ENCODE measurements around the gene ING3. TPM values are rescaled to one million over a fixed set of nuclear protein-coding genes. Genes with fewer than 3 reads are reported as not detected.

Gene ING3
- polyA plus RNA-seq, 1 of the 3 experiments (the other 2 are of a cell fraction), result 8.3 TPM

DNA sequence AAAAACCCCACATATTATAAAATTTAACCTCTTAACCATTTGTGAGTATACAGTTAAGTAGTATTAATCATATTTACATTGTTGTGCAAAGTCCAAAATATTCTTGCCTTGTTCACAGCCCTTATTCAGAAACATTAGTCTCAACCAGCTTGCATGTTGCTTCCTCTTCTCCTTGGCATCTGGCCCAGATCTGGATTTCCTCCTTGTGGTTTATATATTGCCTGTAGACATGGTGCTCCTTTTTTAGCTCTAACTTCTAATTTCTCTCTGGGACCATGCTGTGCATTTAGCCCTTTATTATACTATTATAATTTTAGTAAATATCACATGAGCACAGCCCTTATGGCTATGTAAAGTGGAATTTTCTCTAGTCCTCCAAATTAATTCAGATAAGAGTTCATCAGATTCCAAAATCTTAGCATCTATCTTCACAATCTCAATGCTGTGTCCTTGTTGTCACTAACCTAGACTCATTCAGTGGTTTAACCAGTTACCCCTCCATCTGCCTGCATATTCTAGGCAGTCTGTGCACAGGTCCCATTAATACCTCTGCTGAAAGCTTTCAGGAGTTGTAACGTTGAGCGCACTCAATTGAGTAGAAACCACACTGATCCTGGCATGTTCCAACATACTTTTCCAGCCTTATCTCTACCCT, 45.9 kb downstream of the ING3 start:
- H3K4me3 ChIP-seq (ENCODE audit: low read depth in 2 of 2, low read length in 1 of 2), result no peak overlapping the region
- peaks cover 25% of the 10 kb centered on the region for H3F3A ChIP-seq (replicated peaks; ENCODE audit: insufficient read depth)
- DNase-seq, result no peak
- no peaks in the 10 kb centered on the region for H3K27me3 ChIP-seq (ENCODE audit: insufficient read depth)
- H3K9ac ChIP-seq, result no peak overlapping the region
- peaks cover 21 to 45% of the 10 kb centered on the region in 2 experiments; a peak in 3 of 4 replicates for H3K4me1 ChIP-seq (ENCODE audit: control insufficient read depth in 1 of 2, insufficient read depth in 2 of 2, low read depth in 1 of 2, low read length in 1 of 2)
- peak overlapping the region; percentile 19 to 26; a peak in 2 of 4 replicates for H3K27ac ChIP-seq (ENCODE audit: low read depth in 2 of 2, low read length in 1 of 2)
- H4K20me1 ChIP-seq (ENCODE audit: insufficient read depth), result no peaks in the 10 kb centered on the region
- H3K36me3 ChIP-seq (replicated peaks in 1 of 2; ENCODE audit: control insufficient read depth in 1 of 2, insufficient read depth in 2 of 2, low read length in 1 of 2), result no peaks in the 10 kb centered on the region
- ChIA-PET CTCF (interaction anchor here (0.9 to 8.0 kb wide), 4 partner anchors 8 to 84 kb away, joined by 3 to 73 read pairs (median 6); partner anchors contain the start of gene CPED1), POLR2A (interaction anchor here (1.1 kb wide), 1 partner anchor 13 kb away, joined by 3 read pairs; no protein-coding TSS in a partner anchor)
- no peak overlapping the region for H2AFZ ChIP-seq (ENCODE audit: low read depth)
- TF ChIP-seq, protein P1, sequence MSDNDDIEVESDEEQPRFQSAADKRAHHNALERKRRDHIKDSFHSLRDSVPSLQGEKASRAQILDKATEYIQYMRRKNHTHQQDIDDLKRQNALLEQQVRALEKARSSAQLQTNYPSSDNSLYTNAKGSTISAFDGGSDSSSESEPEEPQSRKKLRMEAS (IDR thresholded peaks at IDR 0.05; ENCODE audit: low read depth), result peak; percentile 27; the same call in 1 of the 2 replicates
- TF ChIP-seq TEAD4 (IDR thresholded peaks at IDR 0.05; ENCODE audit: borderline replicate concordance, insufficient read depth) (no peak), JUND (IDR thresholded peaks at IDR 0.05) (peak; percentile 26; the same call in 1 of the 2 replicates), ELF1 (IDR thresholded peaks at IDR 0.05) (peak; percentile 22; the same call in 1 of the 2 replicates), NFIC (IDR thresholded peaks at IDR 0.05; ENCODE audit: borderline replicate concordance) (peak; percentile 95), RFX5 (IDR thresholded peaks at IDR 0.05; ENCODE audit: low read length) (no peak), POLR2AphosphoS5 (IDR thresholded peaks at IDR 0.05; ENCODE audit: low read depth, low read length) (peak; percentile 24; the same call in 1 of the 2 replicates), MXI1 (IDR thresholded peaks at IDR 0.05; ENCODE audit: low read depth, low read length) (no peak), RCOR1 (IDR thresholded peaks at IDR 0.05; ENCODE audit: low read length) (no peak), RAD21 (IDR thresholded peaks at IDR 0.05; ENCODE audit: low read length) (no peak), FOSL2 (IDR thresholded peaks at IDR 0.05; ENCODE audit: borderline replicate concordance, low read depth) (no peak; the same call in 1 of the 2 replicates), EP300 (IDR thresholded peaks at IDR 0.05; ENCODE audit: borderline replicate concordance in 1 of 2, low read depth in 1 of 2, low read length in 1 of 2) (no peak; a peak in 1 of 4 replicates), TCF12 (IDR thresholded peaks at IDR 0.05) (peak; percentile 82)
- TF ChIP-seq, protein P2, sequence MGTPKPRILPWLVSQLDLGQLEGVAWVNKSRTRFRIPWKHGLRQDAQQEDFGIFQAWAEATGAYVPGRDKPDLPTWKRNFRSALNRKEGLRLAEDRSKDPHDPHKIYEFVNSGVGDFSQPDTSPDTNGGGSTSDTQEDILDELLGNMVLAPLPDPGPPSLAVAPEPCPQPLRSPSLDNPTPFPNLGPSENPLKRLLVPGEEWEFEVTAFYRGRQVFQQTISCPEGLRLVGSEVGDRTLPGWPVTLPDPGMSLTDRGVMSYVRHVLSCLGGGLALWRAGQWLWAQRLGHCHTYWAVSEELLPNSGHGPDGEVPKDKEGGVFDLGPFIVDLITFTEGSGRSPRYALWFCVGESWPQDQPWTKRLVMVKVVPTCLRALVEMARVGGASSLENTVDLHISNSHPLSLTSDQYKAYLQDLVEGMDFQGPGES (IDR thresholded peaks at IDR 0.05; ENCODE audit: low read depth, low read length), result no peak
- TF ChIP-seq, protein P3, sequence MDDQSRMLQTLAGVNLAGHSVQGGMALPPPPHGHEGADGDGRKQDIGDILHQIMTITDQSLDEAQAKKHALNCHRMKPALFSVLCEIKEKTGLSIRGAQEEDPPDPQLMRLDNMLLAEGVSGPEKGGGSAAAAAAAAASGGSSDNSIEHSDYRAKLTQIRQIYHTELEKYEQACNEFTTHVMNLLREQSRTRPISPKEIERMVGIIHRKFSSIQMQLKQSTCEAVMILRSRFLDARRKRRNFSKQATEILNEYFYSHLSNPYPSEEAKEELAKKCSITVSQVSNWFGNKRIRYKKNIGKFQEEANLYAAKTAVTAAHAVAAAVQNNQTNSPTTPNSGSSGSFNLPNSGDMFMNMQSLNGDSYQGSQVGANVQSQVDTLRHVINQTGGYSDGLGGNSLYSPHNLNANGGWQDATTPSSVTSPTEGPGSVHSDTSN (IDR thresholded peaks at IDR 0.05), result peak; percentile 64
- peaks cover 9% of the 10 kb centered on the region; the same call in 1 of the 2 replicates for H3K79me2 ChIP-seq (ENCODE audit: insufficient read depth)
- no peak overlapping the region for H3K4me2 ChIP-seq
- no peaks in the 10 kb centered on the region for H3K9me3 ChIP-seq
- WGBS (ENCODE audit: low lambda C conversion rate), result 98% methylated on average over 2 of the region's 2 CpGs
- no peaks in the 10 kb centered on the region for H3K9me2 ChIP-seq

DNA sequence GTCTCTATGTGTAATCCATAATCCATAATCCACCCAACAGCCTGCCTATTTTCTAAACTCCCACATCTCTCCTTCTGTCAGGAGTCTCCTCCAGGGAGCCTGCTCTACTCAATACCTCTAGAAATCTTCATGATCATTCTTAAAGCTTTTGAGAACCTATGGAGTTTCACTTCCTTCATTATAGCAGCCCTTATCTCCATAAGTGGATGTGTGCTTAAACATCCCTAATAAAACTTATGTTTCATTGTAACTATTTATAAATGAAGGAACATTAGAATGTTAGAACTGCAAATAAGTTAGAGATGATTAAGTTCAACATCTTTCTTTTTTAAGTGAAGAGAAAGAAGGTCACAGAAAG, 46.4 kb downstream of the ING3 start:
- Histone ChIP-seq H3K4me3 (ENCODE audit: low read depth in 2 of 2, low read length in 1 of 2) (no peak overlapping the region), H3K9ac (no peak overlapping the region), H4K20me1 (ENCODE audit: insufficient read depth) (no peaks in the 10 kb centered on the region), H3K27me3 (ENCODE audit: insufficient read depth) (no peaks in the 10 kb centered on the region), H3K9me3 (no peaks in the 10 kb centered on the region), H3K9me2 (no peaks in the 10 kb centered on the region), H3F3A (replicated peaks; ENCODE audit: insufficient read depth) (peaks cover 25% of the 10 kb centered on the region), H3K4me2 (no peak overlapping the region), H3K27ac (ENCODE audit: low read depth in 2 of 2, low read length in 1 of 2) (peak overlapping the region; percentile 4 to 26; a peak in 2 of 4 replicates), H3K4me1 (ENCODE audit: control insufficient read depth in 1 of 2, insufficient read depth in 2 of 2, low read depth in 1 of 2, low read length in 1 of 2) (peaks cover 16 to 42% of the 10 kb centered on the region in 2 experiments; a peak in 3 of 4 replicates), H3K79me2 (ENCODE audit: insufficient read depth) (peaks cover 9% of the 10 kb centered on the region; the same call in 1 of the 2 replicates), H2AFZ (ENCODE audit: low read depth) (no peak overlapping the region), H3K36me3 (replicated peaks in 1 of 2; ENCODE audit: control insufficient read depth in 1 of 2, insufficient read depth in 2 of 2, low read length in 1 of 2) (no peaks in the 10 kb centered on the region)
- POLR2A ChIA-PET, result interaction anchor here (1.1 kb wide), 1 partner anchor 13 kb away, joined by 3 read pairs; no protein-coding TSS in a partner anchor
- CTCF ChIA-PET, result interaction anchor here (1.1 to 8.0 kb wide), 3 partner anchors 8 to 84 kb away, joined by 5 to 73 read pairs (median 8); partner anchors contain the start of gene CPED1
- no peak for DNase-seq
- TF ChIP-seq, protein P2 (IDR thresholded peaks at IDR 0.05; ENCODE audit: low read depth, low read length), result no peak
- TF ChIP-seq, protein P4, sequence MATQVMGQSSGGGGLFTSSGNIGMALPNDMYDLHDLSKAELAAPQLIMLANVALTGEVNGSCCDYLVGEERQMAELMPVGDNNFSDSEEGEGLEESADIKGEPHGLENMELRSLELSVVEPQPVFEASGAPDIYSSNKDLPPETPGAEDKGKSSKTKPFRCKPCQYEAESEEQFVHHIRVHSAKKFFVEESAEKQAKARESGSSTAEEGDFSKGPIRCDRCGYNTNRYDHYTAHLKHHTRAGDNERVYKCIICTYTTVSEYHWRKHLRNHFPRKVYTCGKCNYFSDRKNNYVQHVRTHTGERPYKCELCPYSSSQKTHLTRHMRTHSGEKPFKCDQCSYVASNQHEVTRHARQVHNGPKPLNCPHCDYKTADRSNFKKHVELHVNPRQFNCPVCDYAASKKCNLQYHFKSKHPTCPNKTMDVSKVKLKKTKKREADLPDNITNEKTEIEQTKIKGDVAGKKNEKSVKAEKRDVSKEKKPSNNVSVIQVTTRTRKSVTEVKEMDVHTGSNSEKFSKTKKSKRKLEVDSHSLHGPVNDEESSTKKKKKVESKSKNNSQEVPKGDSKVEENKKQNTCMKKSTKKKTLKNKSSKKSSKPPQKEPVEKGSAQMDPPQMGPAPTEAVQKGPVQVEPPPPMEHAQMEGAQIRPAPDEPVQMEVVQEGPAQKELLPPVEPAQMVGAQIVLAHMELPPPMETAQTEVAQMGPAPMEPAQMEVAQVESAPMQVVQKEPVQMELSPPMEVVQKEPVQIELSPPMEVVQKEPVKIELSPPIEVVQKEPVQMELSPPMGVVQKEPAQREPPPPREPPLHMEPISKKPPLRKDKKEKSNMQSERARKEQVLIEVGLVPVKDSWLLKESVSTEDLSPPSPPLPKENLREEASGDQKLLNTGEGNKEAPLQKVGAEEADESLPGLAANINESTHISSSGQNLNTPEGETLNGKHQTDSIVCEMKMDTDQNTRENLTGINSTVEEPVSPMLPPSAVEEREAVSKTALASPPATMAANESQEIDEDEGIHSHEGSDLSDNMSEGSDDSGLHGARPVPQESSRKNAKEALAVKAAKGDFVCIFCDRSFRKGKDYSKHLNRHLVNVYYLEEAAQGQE (IDR thresholded peaks at IDR 0.05; ENCODE audit: low read depth, low read length), result no peak

Data from SK-N-SH (cell line).